GM12892 (cell line): ENCODE data around the gene CHCHD1.

Experiments used
- POLR2A ChIP-seq: IDR thresholded peaks from 2 replicates; pipeline ENCODE4 v1.6.1; 2011; ENCODE audit warnings: low read depth, low read length, control low read depth
- POLR2AphosphoS5 ChIP-seq: IDR thresholded peaks from 2 replicates; pipeline ENCODE4 v1.6.1; 2011; ENCODE audit warnings: low read depth, low read length, control low read depth
- TAF1 ChIP-seq: IDR thresholded peaks from 2 replicates; pipeline ENCODE4 v1.6.1; 2011; ENCODE audit warnings: low read depth, mild to moderate bottlenecking, control low read depth, low read length, borderline replicate concordance

- no peak for TF ChIP-seq POLR2AphosphoS5
- no peak for TF ChIP-seq POLR2A
- TF ChIP-seq TAF1 = no peak
These were observed 4.1 kb downstream of the CHCHD1 start for GRCh38 chr10:73785721-73786511.
